GM13977 (cell line): ENCODE data around the gene MATCAP1.

Experiments
- DNase-seq: peaks from one replicate; pipeline ENCODE4 v3.0.0; 2012; ENCODE audit warnings: low spot score
- in situ Hi-C: fragments of 300-500 bp; cut with MboI; formaldehyde crosslinking; loops from one replicate; pipeline ENCODE4 v1.12.0; 2022; ENCODE audit warnings: low sequenced_read_pairs, low pct_unique_long_range_greater_than_20kb, mixed read lengths, inconsistent platforms; ENCODE audit not compliant: unreplicated experiment
- TF ChIP-seq, protein P1 (sequence below): IDR thresholded peaks from 2 replicates; pipeline ENCODE4 v1.5.1; 2012; ENCODE audit warnings: mild to moderate bottlenecking, control low read depth; ENCODE audit not compliant: insufficient read depth; ENCODE audit errors: extremely low read depth, missing control alignments

Gene MATCAP1

DNA sequence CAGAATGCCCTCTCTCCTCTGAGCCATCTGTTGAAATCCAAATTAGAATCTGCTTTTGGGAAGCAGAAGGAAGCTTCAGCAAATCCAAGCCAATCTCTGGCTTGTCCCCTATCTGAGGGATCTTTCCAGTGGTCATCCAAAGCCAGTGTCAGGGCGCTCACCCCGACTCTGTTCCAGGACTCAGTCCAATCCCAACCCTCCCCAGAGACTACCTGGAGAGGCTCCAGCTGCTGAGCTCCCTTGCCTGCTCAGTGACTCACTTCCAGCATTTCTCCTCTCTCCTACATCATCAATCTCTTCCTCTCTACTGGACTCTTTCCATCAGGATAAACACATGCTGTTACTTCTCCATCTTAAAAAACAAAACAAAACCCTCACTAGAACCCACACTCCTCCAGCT is 2.4 kb downstream of the MATCAP1 start:
- in situ Hi-C loops, result no loop called here
- TF ChIP-seq, protein P1, sequence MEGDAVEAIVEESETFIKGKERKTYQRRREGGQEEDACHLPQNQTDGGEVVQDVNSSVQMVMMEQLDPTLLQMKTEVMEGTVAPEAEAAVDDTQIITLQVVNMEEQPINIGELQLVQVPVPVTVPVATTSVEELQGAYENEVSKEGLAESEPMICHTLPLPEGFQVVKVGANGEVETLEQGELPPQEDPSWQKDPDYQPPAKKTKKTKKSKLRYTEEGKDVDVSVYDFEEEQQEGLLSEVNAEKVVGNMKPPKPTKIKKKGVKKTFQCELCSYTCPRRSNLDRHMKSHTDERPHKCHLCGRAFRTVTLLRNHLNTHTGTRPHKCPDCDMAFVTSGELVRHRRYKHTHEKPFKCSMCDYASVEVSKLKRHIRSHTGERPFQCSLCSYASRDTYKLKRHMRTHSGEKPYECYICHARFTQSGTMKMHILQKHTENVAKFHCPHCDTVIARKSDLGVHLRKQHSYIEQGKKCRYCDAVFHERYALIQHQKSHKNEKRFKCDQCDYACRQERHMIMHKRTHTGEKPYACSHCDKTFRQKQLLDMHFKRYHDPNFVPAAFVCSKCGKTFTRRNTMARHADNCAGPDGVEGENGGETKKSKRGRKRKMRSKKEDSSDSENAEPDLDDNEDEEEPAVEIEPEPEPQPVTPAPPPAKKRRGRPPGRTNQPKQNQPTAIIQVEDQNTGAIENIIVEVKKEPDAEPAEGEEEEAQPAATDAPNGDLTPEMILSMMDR, result no peak
- no peak for DNase-seq

DNA sequence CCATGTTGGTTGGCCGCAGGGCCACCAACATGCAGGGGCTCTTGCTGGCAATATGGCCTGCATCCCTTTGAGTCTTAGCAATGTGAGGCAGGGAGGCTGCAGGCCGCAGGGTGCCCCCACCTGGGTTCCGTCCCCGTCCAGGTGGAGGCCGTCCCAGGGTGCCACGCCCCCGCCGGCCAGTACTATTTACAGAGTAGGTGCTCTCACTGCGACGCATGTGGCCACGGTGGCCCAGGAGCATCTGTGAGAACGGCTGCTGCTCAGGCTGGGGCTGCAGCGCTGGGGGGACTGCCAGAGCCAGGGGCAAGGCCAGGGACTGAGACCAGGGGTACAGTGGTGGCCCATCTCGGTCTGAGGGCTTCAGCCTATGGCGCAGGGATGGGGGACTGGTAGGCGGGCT is 3.6 kb downstream of the MATCAP1 start:
- TF ChIP-seq, protein P1, result no peak
- no peak for DNase-seq
- in situ Hi-C loops, result no loop called here

DNA sequence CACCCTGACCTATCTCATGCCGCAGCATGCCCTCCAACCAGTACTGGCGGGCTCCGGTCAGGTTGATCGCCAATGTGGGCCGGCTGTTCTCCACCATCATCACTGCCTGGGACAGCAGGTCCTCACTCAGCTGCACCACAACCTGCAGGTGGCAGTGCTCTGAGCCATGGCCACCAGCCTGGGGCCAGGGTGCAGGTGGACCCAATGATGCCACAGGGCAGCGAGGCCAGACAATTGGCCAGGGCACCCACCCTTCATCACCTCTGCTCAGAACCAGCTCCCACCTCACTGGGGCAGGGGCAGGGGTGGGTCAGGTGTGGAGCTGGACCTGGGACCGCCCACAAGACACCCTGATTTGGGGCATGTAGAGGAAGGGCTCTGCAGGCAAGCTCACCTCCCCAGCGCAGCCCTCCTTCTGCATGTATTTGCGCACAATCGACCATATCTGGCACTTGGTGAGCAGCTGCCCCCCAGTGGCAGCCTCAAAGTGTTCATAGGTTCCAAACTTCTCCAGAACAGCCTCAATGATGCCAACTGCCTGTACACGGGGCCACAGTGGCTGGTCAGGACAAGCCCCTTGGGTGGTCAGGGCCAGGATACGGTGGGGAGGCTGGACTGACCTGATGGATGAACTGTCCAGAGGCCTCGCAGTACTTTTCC is 4.2 kb downstream of the MATCAP1 start:
- TF ChIP-seq, protein P1, result no peak
- DNase-seq, result no peak
- in situ Hi-C loops, result no loop called here

- TF ChIP-seq, protein P1, result no peak
- in situ Hi-C loops, result no loop called here
- DNase-seq, result no peak
Observed at GRCh38 chr16:67177743-67178699, 5.7 kb downstream of the MATCAP1 start.

DNA sequence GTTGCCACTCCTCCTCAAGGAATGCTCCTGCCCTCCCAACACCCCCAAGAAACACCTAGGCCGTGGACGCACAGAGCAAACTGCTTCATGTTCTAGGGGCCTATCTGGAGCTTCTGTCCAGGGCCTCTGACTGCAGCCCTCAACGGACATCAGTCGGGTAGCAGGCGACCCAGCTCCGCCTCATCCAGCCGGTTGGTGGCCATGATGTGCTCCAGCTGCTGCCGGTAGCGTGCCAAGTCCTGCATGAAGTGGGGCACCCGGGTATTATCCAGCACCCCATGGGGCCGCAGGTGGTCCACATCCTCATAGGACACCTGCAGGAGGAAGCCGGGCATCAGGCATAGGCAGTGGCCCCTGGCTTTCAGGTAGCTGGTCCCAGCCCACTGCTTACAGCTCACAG is 7.1 kb downstream of the MATCAP1 start:
- in situ Hi-C loops, result no loop called here
- no peak for DNase-seq
- TF ChIP-seq, protein P1, result no peak

GRCh38 chr16:67174706-67175231 is 9.0 kb downstream of the MATCAP1 start:
- TF ChIP-seq, protein P1, result no peak
- no peak for DNase-seq
- in situ Hi-C loops, result no loop called here
